K562 (cell line): ENCODE measurements around the gene MICU1. TPM values are rescaled to one million over a fixed set of nuclear protein-coding genes. Genes with fewer than 3 reads are reported as not detected.

Experiments
- JUND ChIP-seq, 2 experiments: IDR thresholded peaks; 2 replicates in 1 of 2; 3 replicates in 1 of 2; pipeline ENCODE4 v1.6.1; 2011; ENCODE audit warnings: borderline replicate concordance in 2 of 2, low read depth in 2 of 2, low read length in 2 of 2, improper control_type of control experiment in 1 of 2, missing biosample characterization in 1 of 2, missing genetic modification characterization in 1 of 2, missing genetic modification reagents in 1 of 2
- KAT8 ChIP-seq: fragments of 450-650 bp; IDR thresholded peaks from 2 replicates; pipeline ENCODE4 v1.6.1; 2016; ENCODE audit warnings: low read depth, mild to moderate bottlenecking
- PCBP1 ChIP-seq: fragments of 200-400 bp; formaldehyde crosslinking; IDR thresholded peaks from 2 replicates; pipeline ENCODE4 v1.6.1; 2018; ENCODE audit warnings: mild to moderate bottlenecking, low read depth, low read length; ENCODE audit not compliant: poor library complexity, severe bottlenecking
- TAF9B ChIP-seq: fragments of 450-650 bp; IDR thresholded peaks from 2 replicates; pipeline ENCODE4 v1.6.1; 2018; ENCODE audit warnings: mild to moderate bottlenecking; ENCODE audit not compliant: partially characterized antibody
- ZNF12 ChIP-seq: sonication (generic); formaldehyde crosslinking; IDR thresholded peaks from 2 replicates; pipeline ENCODE4 v1.4.0; 2020; ENCODE audit warnings: mild to moderate bottlenecking, missing genetic modification reagents
- polyA plus RNA-seq, 8 experiments: library from polyadenylated mRNA; depleted of rRNA in 4 of 8; stranded (reverse) in 5 of 8; unstranded in 3 of 8; fragments of >200 nt; fragmentation: Nextera tagmentation in 2 of 8; fragmentation: Illumina TruSeq in 1 of 8; extraction: Ambion mirVana in 2 of 8; extraction: Trizol in 1 of 8; gene quantifications; 2 replicates each; pipeline versions ENCODE4 v1.2.1 to v1.2.3, GENCODE V29; 2011 to 2014; ENCODE audit warnings: inconsistent platforms in 1 of 8, missing spikeins in 1 of 8
- total RNA-seq, 7 experiments: library from RNA; depleted of rRNA in 6 of 7; stranded (reverse); fragments of >200 nt in 6 of 7; fragmentation: Illumina TruSeq in 2 of 7; extraction: Trizol in 2 of 7; gene quantifications; 2 replicates each; pipeline versions ENCODE4 v1.2.1 to v1.2.3, GENCODE V29; 2011 to 2021; ENCODE audit warnings: low replicate concordance in 1 of 7
- TF ChIP-seq, protein P1 (sequence below): fragments of 200-600 bp; sonication (generic); IDR thresholded peaks from one replicate; pipeline ENCODE4 v1.6.1; 2012; ENCODE audit warnings: mild to moderate bottlenecking, low read depth, low read length, inconsistent platforms
- TF ChIP-seq, protein P2 (sequence below): sonication (generic); formaldehyde crosslinking; IDR thresholded peaks from 2 replicates; pipeline ENCODE4 v1.5.0; 2020; ENCODE audit warnings: missing genetic modification reagents
- TF ChIP-seq, protein P3 (sequence below): IDR thresholded peaks from 3 replicates; pipeline ENCODE4 v1.6.1; 2011; ENCODE audit warnings: borderline replicate concordance, mild to moderate bottlenecking; ENCODE audit not compliant: insufficient read length, insufficient read depth
- TF ChIP-seq, protein P4 (sequence below): IDR thresholded peaks from 3 replicates; pipeline ENCODE4 v1.6.1; 2011; ENCODE audit warnings: borderline replicate concordance, mild to moderate bottlenecking, moderate library complexity; ENCODE audit not compliant: insufficient read length; ENCODE audit errors: extremely low read depth

The MICU1 gene
- total and polyA plus RNA-seq, 9 of the 15 experiments (the other 6 are each of a cell fraction or from before 2014, with no cell fraction given), result 29.3 to 76.8 (median 48.4) TPM

DNA sequence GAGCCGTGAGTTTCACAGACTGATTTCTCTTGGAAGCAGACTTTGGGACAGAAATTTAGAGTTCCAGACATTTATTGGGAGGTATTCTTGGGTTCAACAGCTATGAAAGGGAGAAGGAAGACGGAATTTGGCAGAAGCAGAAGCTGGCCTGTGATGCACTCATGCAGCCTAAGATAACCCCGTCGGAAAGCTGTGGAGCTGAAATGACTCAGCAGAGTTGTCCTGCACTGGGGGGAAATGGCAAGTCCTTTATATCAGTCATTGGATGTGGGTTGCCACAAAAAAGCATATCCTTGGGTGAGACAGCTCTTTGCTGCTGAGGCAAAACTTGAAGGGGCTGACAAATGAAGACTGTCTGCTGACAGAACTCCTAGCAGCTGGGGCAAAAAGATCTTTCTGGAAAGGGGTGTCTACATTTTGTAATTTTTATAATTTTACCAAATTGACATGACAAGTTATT is 11.5 kb upstream of the MICU1 start (continued):
- TF ChIP-seq, protein P1, sequence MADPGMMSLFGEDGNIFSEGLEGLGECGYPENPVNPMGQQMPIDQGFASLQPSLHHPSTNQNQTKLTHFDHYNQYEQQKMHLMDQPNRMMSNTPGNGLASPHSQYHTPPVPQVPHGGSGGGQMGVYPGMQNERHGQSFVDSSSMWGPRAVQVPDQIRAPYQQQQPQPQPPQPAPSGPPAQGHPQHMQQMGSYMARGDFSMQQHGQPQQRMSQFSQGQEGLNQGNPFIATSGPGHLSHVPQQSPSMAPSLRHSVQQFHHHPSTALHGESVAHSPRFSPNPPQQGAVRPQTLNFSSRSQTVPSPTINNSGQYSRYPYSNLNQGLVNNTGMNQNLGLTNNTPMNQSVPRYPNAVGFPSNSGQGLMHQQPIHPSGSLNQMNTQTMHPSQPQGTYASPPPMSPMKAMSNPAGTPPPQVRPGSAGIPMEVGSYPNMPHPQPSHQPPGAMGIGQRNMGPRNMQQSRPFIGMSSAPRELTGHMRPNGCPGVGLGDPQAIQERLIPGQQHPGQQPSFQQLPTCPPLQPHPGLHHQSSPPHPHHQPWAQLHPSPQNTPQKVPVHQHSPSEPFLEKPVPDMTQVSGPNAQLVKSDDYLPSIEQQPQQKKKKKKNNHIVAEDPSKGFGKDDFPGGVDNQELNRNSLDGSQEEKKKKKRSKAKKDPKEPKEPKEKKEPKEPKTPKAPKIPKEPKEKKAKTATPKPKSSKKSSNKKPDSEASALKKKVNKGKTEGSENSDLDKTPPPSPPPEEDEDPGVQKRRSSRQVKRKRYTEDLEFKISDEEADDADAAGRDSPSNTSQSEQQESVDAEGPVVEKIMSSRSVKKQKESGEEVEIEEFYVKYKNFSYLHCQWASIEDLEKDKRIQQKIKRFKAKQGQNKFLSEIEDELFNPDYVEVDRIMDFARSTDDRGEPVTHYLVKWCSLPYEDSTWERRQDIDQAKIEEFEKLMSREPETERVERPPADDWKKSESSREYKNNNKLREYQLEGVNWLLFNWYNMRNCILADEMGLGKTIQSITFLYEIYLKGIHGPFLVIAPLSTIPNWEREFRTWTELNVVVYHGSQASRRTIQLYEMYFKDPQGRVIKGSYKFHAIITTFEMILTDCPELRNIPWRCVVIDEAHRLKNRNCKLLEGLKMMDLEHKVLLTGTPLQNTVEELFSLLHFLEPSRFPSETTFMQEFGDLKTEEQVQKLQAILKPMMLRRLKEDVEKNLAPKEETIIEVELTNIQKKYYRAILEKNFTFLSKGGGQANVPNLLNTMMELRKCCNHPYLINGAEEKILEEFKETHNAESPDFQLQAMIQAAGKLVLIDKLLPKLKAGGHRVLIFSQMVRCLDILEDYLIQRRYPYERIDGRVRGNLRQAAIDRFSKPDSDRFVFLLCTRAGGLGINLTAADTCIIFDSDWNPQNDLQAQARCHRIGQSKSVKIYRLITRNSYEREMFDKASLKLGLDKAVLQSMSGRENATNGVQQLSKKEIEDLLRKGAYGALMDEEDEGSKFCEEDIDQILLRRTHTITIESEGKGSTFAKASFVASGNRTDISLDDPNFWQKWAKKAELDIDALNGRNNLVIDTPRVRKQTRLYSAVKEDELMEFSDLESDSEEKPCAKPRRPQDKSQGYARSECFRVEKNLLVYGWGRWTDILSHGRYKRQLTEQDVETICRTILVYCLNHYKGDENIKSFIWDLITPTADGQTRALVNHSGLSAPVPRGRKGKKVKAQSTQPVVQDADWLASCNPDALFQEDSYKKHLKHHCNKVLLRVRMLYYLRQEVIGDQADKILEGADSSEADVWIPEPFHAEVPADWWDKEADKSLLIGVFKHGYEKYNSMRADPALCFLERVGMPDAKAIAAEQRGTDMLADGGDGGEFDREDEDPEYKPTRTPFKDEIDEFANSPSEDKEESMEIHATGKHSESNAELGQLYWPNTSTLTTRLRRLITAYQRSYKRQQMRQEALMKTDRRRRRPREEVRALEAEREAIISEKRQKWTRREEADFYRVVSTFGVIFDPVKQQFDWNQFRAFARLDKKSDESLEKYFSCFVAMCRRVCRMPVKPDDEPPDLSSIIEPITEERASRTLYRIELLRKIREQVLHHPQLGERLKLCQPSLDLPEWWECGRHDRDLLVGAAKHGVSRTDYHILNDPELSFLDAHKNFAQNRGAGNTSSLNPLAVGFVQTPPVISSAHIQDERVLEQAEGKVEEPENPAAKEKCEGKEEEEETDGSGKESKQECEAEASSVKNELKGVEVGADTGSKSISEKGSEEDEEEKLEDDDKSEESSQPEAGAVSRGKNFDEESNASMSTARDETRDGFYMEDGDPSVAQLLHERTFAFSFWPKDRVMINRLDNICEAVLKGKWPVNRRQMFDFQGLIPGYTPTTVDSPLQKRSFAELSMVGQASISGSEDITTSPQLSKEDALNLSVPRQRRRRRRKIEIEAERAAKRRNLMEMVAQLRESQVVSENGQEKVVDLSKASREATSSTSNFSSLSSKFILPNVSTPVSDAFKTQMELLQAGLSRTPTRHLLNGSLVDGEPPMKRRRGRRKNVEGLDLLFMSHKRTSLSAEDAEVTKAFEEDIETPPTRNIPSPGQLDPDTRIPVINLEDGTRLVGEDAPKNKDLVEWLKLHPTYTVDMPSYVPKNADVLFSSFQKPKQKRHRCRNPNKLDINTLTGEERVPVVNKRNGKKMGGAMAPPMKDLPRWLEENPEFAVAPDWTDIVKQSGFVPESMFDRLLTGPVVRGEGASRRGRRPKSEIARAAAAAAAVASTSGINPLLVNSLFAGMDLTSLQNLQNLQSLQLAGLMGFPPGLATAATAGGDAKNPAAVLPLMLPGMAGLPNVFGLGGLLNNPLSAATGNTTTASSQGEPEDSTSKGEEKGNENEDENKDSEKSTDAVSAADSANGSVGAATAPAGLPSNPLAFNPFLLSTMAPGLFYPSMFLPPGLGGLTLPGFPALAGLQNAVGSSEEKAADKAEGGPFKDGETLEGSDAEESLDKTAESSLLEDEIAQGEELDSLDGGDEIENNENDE, result no peak
- TF ChIP-seq JUND (IDR thresholded peaks at IDR 0.05; ENCODE audit: borderline replicate concordance, low read depth, low read length), result peak; percentile 86; the same call in 1 of the 2 replicates
- peak; percentile 89; the same call in 2 of the 3 replicates for TF ChIP-seq JUND (tag; IDR thresholded peaks at IDR 0.05; ENCODE audit: borderline replicate concordance, low read depth, low read length)
- TF ChIP-seq, protein P2, sequence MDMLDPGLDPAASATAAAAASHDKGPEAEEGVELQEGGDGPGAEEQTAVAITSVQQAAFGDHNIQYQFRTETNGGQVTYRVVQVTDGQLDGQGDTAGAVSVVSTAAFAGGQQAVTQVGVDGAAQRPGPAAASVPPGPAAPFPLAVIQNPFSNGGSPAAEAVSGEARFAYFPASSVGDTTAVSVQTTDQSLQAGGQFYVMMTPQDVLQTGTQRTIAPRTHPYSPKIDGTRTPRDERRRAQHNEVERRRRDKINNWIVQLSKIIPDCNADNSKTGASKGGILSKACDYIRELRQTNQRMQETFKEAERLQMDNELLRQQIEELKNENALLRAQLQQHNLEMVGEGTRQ (CRISPR knock-in tag), result no peak
- TF ChIP-seq ZNF12 (CRISPR knock-in tag), result peak; percentile 30; the same call in 1 of the 2 replicates
- TF ChIP-seq, protein P3, sequence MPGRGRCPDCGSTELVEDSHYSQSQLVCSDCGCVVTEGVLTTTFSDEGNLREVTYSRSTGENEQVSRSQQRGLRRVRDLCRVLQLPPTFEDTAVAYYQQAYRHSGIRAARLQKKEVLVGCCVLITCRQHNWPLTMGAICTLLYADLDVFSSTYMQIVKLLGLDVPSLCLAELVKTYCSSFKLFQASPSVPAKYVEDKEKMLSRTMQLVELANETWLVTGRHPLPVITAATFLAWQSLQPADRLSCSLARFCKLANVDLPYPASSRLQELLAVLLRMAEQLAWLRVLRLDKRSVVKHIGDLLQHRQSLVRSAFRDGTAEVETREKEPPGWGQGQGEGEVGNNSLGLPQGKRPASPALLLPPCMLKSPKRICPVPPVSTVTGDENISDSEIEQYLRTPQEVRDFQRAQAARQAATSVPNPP, result no peak
- TF ChIP-seq KAT8, result no peak
- no peak for TF ChIP-seq PCBP1
- TF ChIP-seq TAF9B, result no peak
- TF ChIP-seq, protein P4, sequence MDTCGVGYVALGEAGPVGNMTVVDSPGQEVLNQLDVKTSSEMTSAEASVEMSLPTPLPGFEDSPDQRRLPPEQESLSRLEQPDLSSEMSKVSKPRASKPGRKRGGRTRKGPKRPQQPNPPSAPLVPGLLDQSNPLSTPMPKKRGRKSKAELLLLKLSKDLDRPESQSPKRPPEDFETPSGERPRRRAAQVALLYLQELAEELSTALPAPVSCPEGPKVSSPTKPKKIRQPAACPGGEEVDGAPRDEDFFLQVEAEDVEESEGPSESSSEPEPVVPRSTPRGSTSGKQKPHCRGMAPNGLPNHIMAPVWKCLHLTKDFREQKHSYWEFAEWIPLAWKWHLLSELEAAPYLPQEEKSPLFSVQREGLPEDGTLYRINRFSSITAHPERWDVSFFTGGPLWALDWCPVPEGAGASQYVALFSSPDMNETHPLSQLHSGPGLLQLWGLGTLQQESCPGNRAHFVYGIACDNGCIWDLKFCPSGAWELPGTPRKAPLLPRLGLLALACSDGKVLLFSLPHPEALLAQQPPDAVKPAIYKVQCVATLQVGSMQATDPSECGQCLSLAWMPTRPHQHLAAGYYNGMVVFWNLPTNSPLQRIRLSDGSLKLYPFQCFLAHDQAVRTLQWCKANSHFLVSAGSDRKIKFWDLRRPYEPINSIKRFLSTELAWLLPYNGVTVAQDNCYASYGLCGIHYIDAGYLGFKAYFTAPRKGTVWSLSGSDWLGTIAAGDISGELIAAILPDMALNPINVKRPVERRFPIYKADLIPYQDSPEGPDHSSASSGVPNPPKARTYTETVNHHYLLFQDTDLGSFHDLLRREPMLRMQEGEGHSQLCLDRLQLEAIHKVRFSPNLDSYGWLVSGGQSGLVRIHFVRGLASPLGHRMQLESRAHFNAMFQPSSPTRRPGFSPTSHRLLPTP, result no peak
